WTC11 (cell line): ENCODE data around the gene DONSON. TPM values are rescaled to one million over a fixed set of nuclear protein-coding genes. Genes with fewer than 3 reads are reported as not detected.
"Not testable (repeated sequence)": the region's sequence is repeated elsewhere in the genome, so short reads cannot be mapped to it uniquely, and the experiment has no call there.

Source experiments
- ATAC-seq: fragments of 200-7000 bp; cut with Tn5 transposase; 2 replicates; pipeline ENCODE4 v1.10.0; 2021; ENCODE audit warnings: mild to moderate bottlenecking, moderate library complexity
- CTCF ChIA-PET: fragments of 300-600 bp; sonication (Branson Sonifier 250); formaldehyde crosslinking; loops from one replicate; lab custom pipeline; 2021; ENCODE audit warnings: antibody characterized with exemption; lab: Charles Lee
- POLR2A ChIA-PET: fragments of 350-600 bp; sonication (Branson Sonifier 250); formaldehyde crosslinking; loops from one replicate; lab custom pipeline; 2021; ENCODE audit warnings: antibody characterized with exemption; lab: Charles Lee
- DNase-seq: peaks from one replicate; pipeline ENCODE4 v3.0.0; 2021; ENCODE audit warnings: low spot score
- H3K27ac Mint-ChIP-seq: 2 replicates; pipeline ENCODE4 v1.8.0; 2021; ENCODE audit warnings: mixed read lengths
- H3K27me3 Mint-ChIP-seq: 2 replicates; pipeline ENCODE4 v1.8.0; 2021; ENCODE audit warnings: low read depth, mild to moderate bottlenecking, moderate library complexity, mixed read lengths
- H3K36me3 Mint-ChIP-seq: 2 replicates; pipeline ENCODE4 v1.8.0; 2021; ENCODE audit warnings: mixed read lengths
- H3K4me1 Mint-ChIP-seq: 2 replicates; pipeline ENCODE4 v1.8.0; 2022; ENCODE audit warnings: mixed read lengths
- H3K4me3 Mint-ChIP-seq: 2 replicates; pipeline ENCODE4 v1.8.0; 2021; ENCODE audit warnings: mild to moderate bottlenecking, moderate library complexity, mixed read lengths
- H3K9me3 Mint-ChIP-seq: 2 replicates; pipeline ENCODE4 v1.8.0; 2021; ENCODE audit warnings: mixed read lengths
- ATF1 ChIP-seq: sonication (generic); formaldehyde crosslinking; IDR thresholded peaks from 2 replicates; pipeline ENCODE4 v1.8.1; 2023; ENCODE audit warnings: mild to moderate bottlenecking, moderate library complexity, missing genetic modification reagents
- ATF6 ChIP-seq: sonication (generic); formaldehyde crosslinking; IDR thresholded peaks from 2 replicates; pipeline ENCODE4 v1.8.1; 2023; ENCODE audit warnings: mild to moderate bottlenecking, missing genetic modification reagents
- CBFB ChIP-seq: sonication (generic); formaldehyde crosslinking; IDR thresholded peaks from 2 replicates; pipeline ENCODE4 v1.8.1; 2022; ENCODE audit warnings: mild to moderate bottlenecking, low read depth, missing genetic modification reagents
- CREB1 ChIP-seq: sonication (generic); formaldehyde crosslinking; IDR thresholded peaks from 2 replicates; pipeline ENCODE4 v1.8.0; 2023; ENCODE audit warnings: mild to moderate bottlenecking, missing genetic modification reagents
- KAT7 ChIP-seq: sonication (generic); formaldehyde crosslinking; IDR thresholded peaks from 2 replicates; pipeline ENCODE4 v1.8.1; 2023; ENCODE audit warnings: missing genetic modification reagents, mild to moderate bottlenecking, borderline replicate concordance
- MLX ChIP-seq: sonication (generic); formaldehyde crosslinking; IDR thresholded peaks from 2 replicates; pipeline ENCODE4 v1.8.1; 2023; ENCODE audit warnings: mild to moderate bottlenecking, missing genetic modification reagents, moderate library complexity
- NFE2L1 ChIP-seq: sonication (generic); formaldehyde crosslinking; IDR thresholded peaks from 2 replicates; pipeline ENCODE4 v1.8.1; 2023; ENCODE audit warnings: missing genetic modification reagents
- NFYB ChIP-seq: sonication (generic); formaldehyde crosslinking; conservative IDR thresholded peaks from 2 replicates; pipeline ENCODE4 v1.8.0; 2022; ENCODE audit warnings: low read depth, missing genetic modification reagents
- PREB ChIP-seq: sonication (generic); formaldehyde crosslinking; IDR thresholded peaks from 2 replicates; pipeline ENCODE4 v1.8.1; 2022; ENCODE audit warnings: mild to moderate bottlenecking, missing genetic modification reagents, moderate library complexity, borderline replicate concordance
- SP1 ChIP-seq: sonication (generic); formaldehyde crosslinking; conservative IDR thresholded peaks from 2 replicates; pipeline ENCODE4 v1.8.1; 2022; ENCODE audit warnings: missing genetic modification reagents
- TCF7 ChIP-seq: sonication (generic); formaldehyde crosslinking; IDR thresholded peaks from 2 replicates; pipeline ENCODE4 v1.8.0; 2022; ENCODE audit warnings: mild to moderate bottlenecking, low read depth, missing genetic modification reagents, moderate library complexity
- ZBTB21 ChIP-seq: sonication (generic); formaldehyde crosslinking; IDR thresholded peaks from 2 replicates; pipeline ENCODE4 v1.8.1; 2023; ENCODE audit warnings: mild to moderate bottlenecking, missing genetic modification reagents, borderline replicate concordance
- ZNF121 ChIP-seq: sonication (generic); formaldehyde crosslinking; IDR thresholded peaks from 2 replicates; pipeline ENCODE4 v1.8.0; 2023; ENCODE audit warnings: missing genetic modification reagents
- ZNF138 ChIP-seq: sonication (generic); formaldehyde crosslinking; conservative IDR thresholded peaks from 2 replicates; pipeline ENCODE4 v1.8.1; 2022; ENCODE audit warnings: mild to moderate bottlenecking, moderate library complexity, missing genetic modification reagents
- ZNF232 ChIP-seq: sonication (generic); formaldehyde crosslinking; IDR thresholded peaks from 2 replicates; pipeline ENCODE4 v1.8.0; 2022; ENCODE audit warnings: mild to moderate bottlenecking, missing genetic modification reagents
- ZNF281 ChIP-seq: sonication (generic); formaldehyde crosslinking; IDR thresholded peaks from 2 replicates; pipeline ENCODE4 v1.8.0; 2023; ENCODE audit warnings: mild to moderate bottlenecking, missing genetic modification reagents
- ZNF416 ChIP-seq: fragments of 250-450 bp; sonication (Bioruptor Pico); IDR thresholded peaks from 2 replicates; pipeline ENCODE4 v1.9.0; 2021; ENCODE audit warnings: mild to moderate bottlenecking, inconsistent platforms
- ZNF423 ChIP-seq: fragments of 250-450 bp; sonication (Bioruptor Pico); IDR thresholded peaks from 2 replicates; pipeline ENCODE4 v2.1.2; 2022; ENCODE audit warnings: mild to moderate bottlenecking, moderate library complexity
- ZNF532 ChIP-seq: fragments of 250-450 bp; sonication (Bioruptor Pico); IDR thresholded peaks from 2 replicates; pipeline ENCODE4 v1.9.0; 2021; ENCODE audit warnings: mild to moderate bottlenecking, borderline replicate concordance
- ZSCAN18 ChIP-seq: fragments of 250-450 bp; sonication (Bioruptor Pico); IDR thresholded peaks from 2 replicates; pipeline ENCODE4 v2.1.2; 2022; ENCODE audit warnings: mild to moderate bottlenecking, moderate library complexity
- total RNA-seq: library from RNA; stranded (reverse); gene quantifications from 3 replicates; pipeline ENCODE4 v1.2.3, GENCODE V29; 2021

The DONSON gene
- total RNA-seq, 1 experiment from 2014 or later: 32.2 TPM

GRCh38 chr21:33618407-33618806, 29.9 kb upstream of the DONSON start:
- Mint-ChIP-seq H3K36me3 (peaks cover 29% of the 10 kb centered on the region), H3K9me3 (no peaks in the 10 kb centered on the region), H3K4me1 (peaks cover 16% of the 10 kb centered on the region), H3K27me3 (no peaks in the 10 kb centered on the region), H3K4me3 (no peak overlapping the region), H3K27ac (peak overlapping the region; percentile 24)
- TF ChIP-seq NFE2L1 (CRISPR knock-in tag) (no peak), ATF1 (CRISPR knock-in tag) (no peak), ZNF232 (no peak), SP1 (no peak), ZSCAN18 (CRISPR knock-in tag) (no peak), ZNF281 (CRISPR knock-in tag) (no peak), ZNF532 (CRISPR knock-in tag) (no peak), TCF7 (CRISPR knock-in tag) (no peak), PREB (no peak), MLX (CRISPR knock-in tag) (no peak), ZBTB21 (CRISPR knock-in tag) (no peak), ZNF423 (no peak), ZNF121 (CRISPR knock-in tag) (no peak), NFYB (CRISPR knock-in tag) (no peak), ZNF138 (CRISPR knock-in tag) (no peak), KAT7 (CRISPR knock-in tag) (no peak), ZNF416 (no peak), CBFB (no peak), ATF6 (CRISPR knock-in tag) (no peak), CREB1 (CRISPR knock-in tag) (no peak)
- no peak for DNase-seq
- ChIA-PET CTCF (interaction anchor here (2.6 kb wide), 1 partner anchor 13 kb away, joined by 10 read pairs; no protein-coding TSS in a partner anchor), POLR2A (no interaction called here)
- no peak for ATAC-seq

- H3K9me3 Mint-ChIP-seq, POLR2A ChIA-PET, ATAC-seq, H3K4me3 Mint-ChIP-seq, DNase-seq, H3K27me3 Mint-ChIP-seq: not testable (repeated sequence)
- CTCF ChIA-PET: interaction anchor here (2.6 kb wide), 1 partner anchor 12 kb away, joined by 10 read pairs; no protein-coding TSS in a partner anchor
- peaks cover 16% of the 10 kb centered on the region for H3K4me1 Mint-ChIP-seq
- H3K36me3 Mint-ChIP-seq: peaks cover 35% of the 10 kb centered on the region
- H3K27ac Mint-ChIP-seq: peak overlapping the region; percentile 81; the same call in 1 of the 2 replicates
These were observed 29.1 kb upstream of the DONSON start for GRCh38 chr21:33617565-33617964.
